HG03571 (cell line): ENCODE results near the gene MSMP.
A peak's percentile ranks its signal among the peaks of the same experiment; 100 is the strongest.

Source experiments
- ATAC-seq: cut with Tn5 transposase; IDR thresholded peaks from one replicate; pipeline ENCODE4 v1.9.1; 2021; ENCODE audit not compliant: unreplicated experiment

Gene MSMP

GRCh38 chr9:35771943-35772342 lies 17.9 kb upstream of the MSMP start:
- ATAC-seq, result no peak

- no peak for ATAC-seq
These were observed 17.5 kb upstream of the MSMP start for GRCh38 chr9:35771534-35771933.

GRCh38 chr9:35771075-35771433 lies 17.0 kb upstream of the MSMP start:
- no peak for ATAC-seq

GRCh38 chr9:35769763-35770162 lies 15.7 kb upstream of the MSMP start:
- ATAC-seq, result no peak

GRCh38 chr9:35767458-35767857 lies 13.4 kb upstream of the MSMP start:
- no peak for ATAC-seq

- ATAC-seq, result no peak
These were observed 12.9 kb upstream of the MSMP start for GRCh38 chr9:35766997-35767396.

GRCh38 chr9:35763803-35764202 lies 9.7 kb upstream of the MSMP start:
- ATAC-seq, result no peak

- ATAC-seq, result no peak
These were observed 9.1 kb upstream of the MSMP start for GRCh38 chr9:35763181-35763580.

- ATAC-seq, result no peak
These were observed 6.6 kb upstream of the MSMP start for GRCh38 chr9:35760651-35761050.

- no peak for ATAC-seq
These were observed 5.7 kb upstream of the MSMP start for GRCh38 chr9:35759795-35760194.

- no peak for ATAC-seq
These were observed 4.5 kb upstream of the MSMP start for GRCh38 chr9:35758475-35759050.

GRCh38 chr9:35757892-35758275 lies 3.8 kb upstream of the MSMP start:
- no peak for ATAC-seq

GRCh38 chr9:35757226-35757891 lies 3.3 kb upstream of the MSMP start:
- peak; percentile 37 for ATAC-seq

- peak; percentile 65 for ATAC-seq
These were observed 2.5 kb upstream of the MSMP start for GRCh38 chr9:35756275-35757225.

GRCh38 chr9:35755071-35755470 lies 995 bp upstream of the MSMP start:
- no peak for ATAC-seq

- ATAC-seq, result no peak
These were observed 610 bp downstream of the MSMP start for GRCh38 chr9:35753466-35753865.

- no peak for ATAC-seq
These were observed 3.9 kb downstream of the MSMP start for GRCh38 chr9:35750256-35750531.

GRCh38 chr9:35749515-35750255 lies 4.4 kb downstream of the MSMP start:
- ATAC-seq, result peak; percentile 19

GRCh38 chr9:35748858-35749514 lies 5.1 kb downstream of the MSMP start, which contains the start of the genes GBA2 and RGP1:
Gene GBA2 (minus strand): TSS chr9:35749228. CDS start chr9:35748704, 524 bp downstream.
Gene RGP1 (plus strand): TSS chr9:35749287. CDS start chr9:35749756, 469 bp downstream.
- ATAC-seq, result peak; percentile 72

GRCh38 chr9:35748242-35748857 lies 5.7 kb downstream of the MSMP start:
- no peak for ATAC-seq
